Fibroblast of pulmonary artery (primary cell): ENCODE results near the gene EVA1B.

Source experiments
- DNase-seq: peaks from one replicate; pipeline ENCODE4 v3.0.0-alpha.2; 2010; ENCODE audit warnings: low read depth
- H3K4me3 ChIP-seq: replicated peaks from 2 replicates; pipeline ENCODE4 v1.5.1; 2011; ENCODE audit warnings: low read depth, mild to moderate bottlenecking, control low read depth, low read length, moderate library complexity
- TF ChIP-seq, protein P1 (sequence below): IDR thresholded peaks from 2 replicates; pipeline ENCODE4 v1.5.1; 2011; ENCODE audit warnings: mild to moderate bottlenecking, control low read depth, low read length, inconsistent platforms; ENCODE audit errors: missing control alignments

EVA1B gene

DNA sequence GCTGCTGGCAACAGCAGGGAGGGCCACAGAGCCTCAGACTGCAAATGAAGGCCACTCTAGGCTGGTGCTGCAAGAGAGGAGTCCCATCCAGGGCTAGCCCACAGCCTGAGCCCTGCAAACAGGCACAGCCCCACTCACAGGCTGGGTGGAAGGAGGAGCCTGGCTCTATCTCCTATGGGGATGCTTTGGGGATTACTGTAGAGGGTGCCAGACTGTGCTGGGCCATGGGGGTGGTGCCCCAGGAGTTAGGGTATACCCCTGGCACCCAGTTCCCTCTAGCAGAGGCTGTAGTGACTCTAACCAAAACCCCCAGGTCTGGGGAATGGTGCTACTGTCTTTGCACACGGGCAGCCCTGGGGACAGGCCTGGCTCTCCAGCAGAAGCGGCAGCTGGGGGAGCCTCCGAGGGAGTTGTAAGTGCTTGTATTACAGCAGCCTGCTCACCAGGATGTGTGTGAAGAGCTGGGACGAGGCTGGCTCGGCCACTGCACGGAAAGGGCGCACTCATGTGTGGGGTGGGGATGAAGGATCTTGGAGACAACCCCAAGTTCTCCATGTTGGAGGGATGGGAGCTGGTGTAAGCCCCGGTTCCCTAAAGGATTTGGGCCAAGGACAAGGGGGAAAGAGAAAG, 23.4 kb upstream of the EVA1B start:
- TF ChIP-seq, protein P1, sequence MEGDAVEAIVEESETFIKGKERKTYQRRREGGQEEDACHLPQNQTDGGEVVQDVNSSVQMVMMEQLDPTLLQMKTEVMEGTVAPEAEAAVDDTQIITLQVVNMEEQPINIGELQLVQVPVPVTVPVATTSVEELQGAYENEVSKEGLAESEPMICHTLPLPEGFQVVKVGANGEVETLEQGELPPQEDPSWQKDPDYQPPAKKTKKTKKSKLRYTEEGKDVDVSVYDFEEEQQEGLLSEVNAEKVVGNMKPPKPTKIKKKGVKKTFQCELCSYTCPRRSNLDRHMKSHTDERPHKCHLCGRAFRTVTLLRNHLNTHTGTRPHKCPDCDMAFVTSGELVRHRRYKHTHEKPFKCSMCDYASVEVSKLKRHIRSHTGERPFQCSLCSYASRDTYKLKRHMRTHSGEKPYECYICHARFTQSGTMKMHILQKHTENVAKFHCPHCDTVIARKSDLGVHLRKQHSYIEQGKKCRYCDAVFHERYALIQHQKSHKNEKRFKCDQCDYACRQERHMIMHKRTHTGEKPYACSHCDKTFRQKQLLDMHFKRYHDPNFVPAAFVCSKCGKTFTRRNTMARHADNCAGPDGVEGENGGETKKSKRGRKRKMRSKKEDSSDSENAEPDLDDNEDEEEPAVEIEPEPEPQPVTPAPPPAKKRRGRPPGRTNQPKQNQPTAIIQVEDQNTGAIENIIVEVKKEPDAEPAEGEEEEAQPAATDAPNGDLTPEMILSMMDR: no peak
- DNase-seq: no peak

DNA sequence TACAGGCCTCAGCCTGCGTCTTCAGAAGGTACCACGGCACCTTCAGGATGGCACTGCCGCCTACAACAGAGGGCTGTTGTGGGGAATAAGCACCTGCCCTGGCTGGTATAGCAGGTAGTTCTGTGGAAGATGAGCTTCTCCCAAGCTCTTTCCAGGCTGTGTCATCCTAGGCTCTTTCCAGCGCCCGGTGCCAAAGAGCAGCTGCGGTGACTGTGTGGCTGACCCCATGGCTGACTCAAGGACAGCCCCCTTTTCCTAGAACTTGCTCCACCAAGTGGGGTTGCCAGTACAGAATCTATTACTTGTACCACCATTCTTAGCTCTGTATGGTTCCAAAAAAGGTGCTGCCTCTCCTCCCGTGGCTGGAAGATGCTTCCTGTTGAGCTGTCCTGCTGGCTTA, 21.9 kb upstream of the EVA1B start:
- no peak for DNase-seq
- TF ChIP-seq, protein P1: no peak

More for the DNA sequence above, 23.4 kb upstream of the EVA1B start:
- H3K4me3 ChIP-seq: no peak overlapping the region

DNA sequence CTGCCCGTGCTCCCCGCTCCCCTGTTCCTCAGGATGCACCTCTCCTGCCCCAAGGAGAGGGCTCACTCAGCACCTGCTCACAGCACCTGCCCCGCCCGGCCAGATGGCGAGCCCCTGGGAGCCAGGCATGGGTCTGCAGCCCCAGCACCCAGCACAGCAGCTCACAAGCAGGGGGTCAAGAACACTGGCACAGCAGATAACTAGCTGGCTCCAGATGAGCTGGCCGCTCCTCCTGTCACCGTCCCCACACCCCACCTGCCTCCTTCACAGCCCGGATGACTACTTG, 20.9 kb upstream of the EVA1B start:
- no peak overlapping the region for H3K4me3 ChIP-seq
- TF ChIP-seq, protein P1: no peak
- DNase-seq: no peak

More for the DNA sequence above, 21.9 kb upstream of the EVA1B start:
- H3K4me3 ChIP-seq: no peak overlapping the region

DNA sequence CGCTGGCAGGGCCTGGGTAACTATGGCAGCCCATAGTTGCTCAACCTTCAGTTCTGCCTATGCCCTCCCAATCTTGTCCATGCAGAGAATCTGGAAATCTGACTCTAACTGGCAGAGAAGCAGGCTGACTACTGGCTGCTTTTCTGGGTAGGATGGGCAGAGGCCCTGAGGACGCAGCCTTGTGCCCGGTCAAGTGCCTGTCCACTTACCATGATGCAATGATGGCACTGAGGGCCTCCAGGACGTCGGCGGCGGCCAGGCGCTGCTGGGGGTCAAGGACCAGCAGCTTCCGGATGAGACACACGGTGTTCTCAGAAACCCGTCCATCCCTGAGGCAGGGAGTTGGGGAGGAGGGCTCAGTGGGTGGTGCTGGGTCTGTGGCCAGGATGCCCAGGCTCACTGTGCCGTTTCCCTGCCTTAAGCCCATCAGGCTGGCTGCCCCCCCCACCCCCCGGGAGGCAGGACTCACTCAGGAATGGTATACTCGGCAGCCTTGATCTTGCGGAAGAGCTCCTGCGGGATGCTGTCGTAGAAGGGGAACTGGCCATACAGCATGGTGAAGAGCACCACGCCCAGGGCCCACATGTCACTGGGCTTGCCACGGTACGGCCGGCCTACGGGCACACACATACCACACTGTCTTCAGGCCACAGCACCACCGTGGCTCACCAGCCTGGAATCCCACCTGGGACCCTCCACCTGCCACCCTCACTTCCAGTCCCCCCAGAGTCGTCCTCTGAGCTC, 20.4 kb upstream of the EVA1B start:
- TF ChIP-seq, protein P1: no peak
- H3K4me3 ChIP-seq: no peak overlapping the region
- DNase-seq: no peak

DNA sequence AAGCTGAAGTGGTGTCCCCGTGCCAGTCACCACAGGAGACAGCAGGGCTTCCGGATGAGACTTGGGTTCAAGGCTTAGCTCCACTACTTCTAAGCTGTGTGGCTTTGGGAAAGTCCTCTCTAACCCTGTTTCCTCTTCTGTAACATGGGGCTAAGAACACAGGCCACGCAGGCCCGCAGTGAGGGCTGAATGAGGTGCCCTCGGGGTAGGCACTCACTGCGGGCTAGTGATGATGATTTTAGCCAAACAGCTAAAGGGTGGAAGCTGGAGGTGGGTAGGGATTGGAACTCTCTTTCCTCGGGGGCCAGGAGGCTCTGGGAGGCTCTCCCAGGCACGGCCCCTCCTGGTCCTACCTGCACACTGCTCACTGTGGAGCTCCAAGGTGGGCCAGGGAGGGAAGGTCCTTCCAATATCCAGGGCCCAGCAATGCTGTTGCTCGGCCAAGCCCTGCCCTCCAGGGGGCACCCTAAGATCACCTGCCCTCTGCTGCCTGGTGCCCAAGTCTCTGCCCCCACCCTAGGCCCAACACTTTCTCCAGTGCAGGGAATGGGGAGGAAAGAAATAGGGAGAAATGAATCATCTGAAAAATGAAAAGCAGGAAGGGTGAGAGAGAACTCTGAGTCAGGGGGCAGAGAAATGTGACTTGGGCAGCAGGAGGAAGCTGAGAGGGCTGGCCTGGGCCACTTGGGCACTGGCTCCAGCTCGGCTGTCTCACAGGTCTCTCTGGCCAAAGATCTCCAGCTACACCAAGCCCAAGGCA, 19.2 kb upstream of the EVA1B start:
- peak; percentile 79 for DNase-seq
- H3K4me3 ChIP-seq: no peak overlapping the region
- TF ChIP-seq, protein P1: peak; percentile 68

GRCh38 chr1:36341626-36342320, 18.3 kb upstream of the EVA1B start:
- no peak overlapping the region for H3K4me3 ChIP-seq
- no peak for DNase-seq
- TF ChIP-seq, protein P1: no peak
